ENCODE results near the gene CAND2.

- TF ChIP-seq CTCF (IDR thresholded peaks at IDR 0.05): no peak
- no peak for TF ChIP-seq ZFX (IDR thresholded peaks at IDR 0.05; ENCODE audit: borderline replicate concordance)
Observed at GRCh38 chr3:12877040-12877439, 80.6 kb downstream of the CAND2 start.
